Peyer's patch (tissue), 4 donors: ENCODE measurements around the gene APBA1.

Source experiments
- POLR2A ChIP-seq, 2 donors: fragments of 450-650 bp; IDR thresholded peaks; one replicate each; pipeline ENCODE4 v1.5.1; 2017; ENCODE audit warnings: antibody characterized with exemption in 2 of 2, mild to moderate bottlenecking in 2 of 2, moderate library complexity in 2 of 2
- TF ChIP-seq, protein P1 (sequence below), 6 experiments: fragments of 450-650 bp in 4 of 6; fragments of 200-600 bp in 2 of 6; sonication (generic) in 1 of 6; IDR thresholded peaks; one replicate each; pipeline ENCODE4 v1.5.1; 2017 to 2019; ENCODE audit warnings: antibody characterized with exemption in 6 of 6, mild to moderate bottlenecking in 3 of 6, moderate library complexity in 1 of 6

DNA sequence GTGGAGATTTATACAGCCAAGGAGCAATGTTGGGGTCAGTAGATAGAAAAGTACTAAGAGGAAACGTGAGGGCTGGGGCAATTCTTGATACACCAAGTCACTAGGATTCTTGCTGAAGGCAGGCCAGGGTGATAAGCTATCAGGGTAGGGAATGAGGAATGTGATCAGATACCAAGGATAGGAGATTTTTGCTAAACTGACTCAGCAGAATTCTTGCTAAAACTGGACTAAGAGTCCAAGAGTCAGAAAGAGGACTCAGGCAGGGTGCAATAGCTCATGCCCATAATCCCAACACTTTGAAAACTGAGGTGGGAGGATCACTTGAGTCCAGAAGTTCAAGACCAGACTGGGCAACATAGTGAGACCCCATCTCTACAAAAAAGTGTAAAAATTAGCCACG, 275.4 kb downstream of the APBA1 start:
- TF ChIP-seq, protein P1, sequence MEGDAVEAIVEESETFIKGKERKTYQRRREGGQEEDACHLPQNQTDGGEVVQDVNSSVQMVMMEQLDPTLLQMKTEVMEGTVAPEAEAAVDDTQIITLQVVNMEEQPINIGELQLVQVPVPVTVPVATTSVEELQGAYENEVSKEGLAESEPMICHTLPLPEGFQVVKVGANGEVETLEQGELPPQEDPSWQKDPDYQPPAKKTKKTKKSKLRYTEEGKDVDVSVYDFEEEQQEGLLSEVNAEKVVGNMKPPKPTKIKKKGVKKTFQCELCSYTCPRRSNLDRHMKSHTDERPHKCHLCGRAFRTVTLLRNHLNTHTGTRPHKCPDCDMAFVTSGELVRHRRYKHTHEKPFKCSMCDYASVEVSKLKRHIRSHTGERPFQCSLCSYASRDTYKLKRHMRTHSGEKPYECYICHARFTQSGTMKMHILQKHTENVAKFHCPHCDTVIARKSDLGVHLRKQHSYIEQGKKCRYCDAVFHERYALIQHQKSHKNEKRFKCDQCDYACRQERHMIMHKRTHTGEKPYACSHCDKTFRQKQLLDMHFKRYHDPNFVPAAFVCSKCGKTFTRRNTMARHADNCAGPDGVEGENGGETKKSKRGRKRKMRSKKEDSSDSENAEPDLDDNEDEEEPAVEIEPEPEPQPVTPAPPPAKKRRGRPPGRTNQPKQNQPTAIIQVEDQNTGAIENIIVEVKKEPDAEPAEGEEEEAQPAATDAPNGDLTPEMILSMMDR (IDR thresholded peaks at IDR 0.05), result no peak
- TF ChIP-seq POLR2A (IDR thresholded peaks at IDR 0.05), result no peak
